HG03064 (cell line): ENCODE results near the gene KASH5.
"Not testable (repeated sequence)": the region's sequence is repeated elsewhere in the genome, so short reads cannot be mapped to it uniquely, and the experiment has no call there.

Source experiments
- ATAC-seq: cut with Tn5 transposase; IDR thresholded peaks from one replicate; pipeline ENCODE4 v1.9.1; 2021; ENCODE audit warnings: low read depth; ENCODE audit not compliant: unreplicated experiment

Gene KASH5

DNA sequence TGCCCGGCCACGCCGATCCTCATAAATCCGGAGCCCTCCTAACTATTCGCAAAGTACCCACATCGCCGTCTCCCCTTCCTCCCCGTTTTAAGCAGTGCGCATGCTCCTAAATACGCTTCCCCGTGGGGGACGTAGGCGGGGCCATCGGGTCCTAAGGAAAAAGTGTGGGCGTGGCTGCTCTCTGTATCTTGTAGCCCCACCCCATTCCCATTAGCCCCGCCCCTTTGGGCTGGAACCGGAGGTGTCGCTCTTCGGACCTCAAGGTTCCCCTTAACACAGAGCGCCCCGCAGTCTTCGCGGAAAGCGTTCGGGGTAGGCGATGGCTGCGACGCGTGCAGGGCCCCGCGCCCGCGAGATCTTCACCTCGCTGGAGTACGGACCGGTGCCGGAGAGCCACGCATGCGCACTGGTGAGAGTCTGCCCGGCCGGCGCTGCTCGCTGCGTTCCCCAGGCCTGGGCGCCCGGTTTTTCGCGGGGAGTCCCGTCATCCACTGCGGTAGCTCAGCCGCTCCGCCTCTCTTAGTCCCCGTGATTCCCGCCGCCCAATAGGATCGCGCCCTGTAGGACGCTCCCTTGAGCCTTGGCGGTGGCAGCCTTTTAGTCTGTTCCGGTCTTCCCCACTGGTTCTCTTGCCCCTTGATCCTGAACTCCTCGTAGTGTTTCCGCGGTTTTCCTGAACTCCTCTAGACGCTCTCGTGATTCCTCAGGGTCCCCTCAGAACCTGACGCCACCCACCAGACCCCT, 65.1 kb downstream of the KASH5 start, which contains the start of gene ALDH16A1:
TSS of gene ALDH16A1 (plus strand) at position 213 of the 744 bp plus-strand sequence. CDS start at position 320, 107 bp downstream.
- ATAC-seq: peak; percentile 81

DNA sequence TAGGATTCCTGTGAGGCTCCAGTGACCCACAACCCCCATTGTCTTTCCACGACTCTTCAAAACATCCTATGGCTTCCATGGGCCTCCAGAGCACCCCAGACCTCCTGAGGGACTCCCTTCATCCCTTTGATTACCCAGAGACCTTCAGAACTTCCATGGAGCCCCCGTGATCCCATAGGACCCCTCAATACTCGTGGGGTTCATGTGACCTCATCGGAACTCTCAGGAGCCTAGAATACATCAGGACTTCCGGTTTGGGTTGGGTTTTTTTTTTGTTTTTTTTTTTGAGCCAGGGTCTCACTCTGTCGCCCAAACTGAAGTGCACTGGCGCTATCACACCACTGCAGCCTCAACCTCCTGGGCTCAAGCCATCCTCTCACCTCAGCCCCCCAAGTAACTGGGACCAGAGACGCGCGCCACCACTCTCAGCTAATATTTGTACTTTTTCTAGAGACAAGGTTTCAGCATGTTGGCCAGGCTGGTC, 65.8 kb downstream of the KASH5 start:
- ATAC-seq: no peak

DNA sequence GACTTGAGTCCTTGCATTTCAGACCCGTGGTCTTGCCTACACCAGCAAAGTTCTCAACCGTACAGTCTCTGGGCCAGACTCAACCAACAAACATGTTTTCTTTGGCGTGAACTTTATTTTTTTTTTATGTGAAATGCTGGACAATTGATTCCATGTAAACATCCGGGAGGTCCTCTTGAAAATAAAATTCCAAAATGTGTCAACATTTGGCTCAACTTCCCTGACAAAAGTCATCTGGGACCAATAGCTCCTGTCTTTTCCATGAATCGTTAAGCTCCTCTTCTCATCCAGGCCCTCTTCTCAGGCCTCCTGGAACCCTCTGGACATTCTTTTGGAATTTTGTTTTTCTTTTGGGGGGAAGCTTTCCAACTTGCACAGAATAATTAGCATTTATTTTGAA, 67.7 kb downstream of the KASH5 start:
- ATAC-seq: no peak

DNA sequence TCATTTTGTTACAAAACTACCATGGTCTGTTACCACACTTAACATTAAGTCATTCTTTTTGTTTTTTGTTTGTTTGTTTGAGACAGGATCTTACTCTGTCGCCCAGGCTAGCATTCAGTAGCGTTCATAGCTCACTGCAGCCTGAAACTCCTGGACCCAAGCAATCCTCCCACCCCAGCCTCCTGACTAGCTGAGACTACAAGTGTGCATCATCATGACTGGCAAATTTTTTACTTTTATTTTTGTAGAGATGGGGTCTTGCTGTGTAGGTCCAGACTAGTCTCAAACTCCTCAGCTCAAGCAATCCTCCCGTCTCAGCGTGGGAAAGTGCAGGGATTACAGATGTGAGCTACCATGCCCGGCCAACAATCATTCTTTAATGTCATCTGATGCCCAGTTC, 68.3 kb downstream of the KASH5 start:
- ATAC-seq: no peak

DNA sequence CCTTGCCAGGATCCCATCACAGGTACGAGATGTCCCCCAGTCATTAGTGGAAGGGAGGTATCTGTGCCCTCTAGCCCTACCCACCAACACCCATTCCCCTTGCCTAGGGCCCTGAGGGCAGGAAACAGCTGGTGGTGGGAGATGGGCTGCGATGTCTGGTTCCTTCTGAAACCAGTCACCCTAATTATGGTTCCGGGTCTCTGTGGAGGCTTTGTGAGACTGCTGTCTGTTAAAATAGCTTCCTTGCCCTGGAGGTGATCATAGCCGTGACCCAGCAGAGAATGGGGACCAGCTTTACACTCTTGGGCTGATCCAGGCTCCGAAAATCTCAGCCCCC, 70.5 kb downstream of the KASH5 start:
- ATAC-seq: no peak

DNA sequence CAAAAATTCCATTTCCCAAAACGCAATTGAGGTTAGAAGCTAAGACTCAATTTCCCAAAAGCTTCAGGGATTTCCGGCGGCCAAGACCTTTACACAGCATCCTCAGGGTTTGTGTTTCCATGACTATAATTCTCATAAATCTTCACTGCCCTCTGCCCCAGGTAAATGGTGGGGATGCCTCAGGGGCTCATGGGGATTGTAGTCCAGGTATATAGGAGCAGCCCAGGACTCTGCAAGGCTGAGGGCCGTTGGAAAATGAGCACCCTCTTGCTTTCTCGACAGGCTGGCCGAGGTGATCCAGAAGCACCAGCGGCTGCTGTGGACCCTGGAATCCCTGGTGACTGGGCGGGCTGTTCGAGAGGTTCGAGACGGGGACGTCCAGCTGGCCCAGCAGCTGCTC, 71.3 kb downstream of the KASH5 start:
- ATAC-seq: no peak

DNA sequence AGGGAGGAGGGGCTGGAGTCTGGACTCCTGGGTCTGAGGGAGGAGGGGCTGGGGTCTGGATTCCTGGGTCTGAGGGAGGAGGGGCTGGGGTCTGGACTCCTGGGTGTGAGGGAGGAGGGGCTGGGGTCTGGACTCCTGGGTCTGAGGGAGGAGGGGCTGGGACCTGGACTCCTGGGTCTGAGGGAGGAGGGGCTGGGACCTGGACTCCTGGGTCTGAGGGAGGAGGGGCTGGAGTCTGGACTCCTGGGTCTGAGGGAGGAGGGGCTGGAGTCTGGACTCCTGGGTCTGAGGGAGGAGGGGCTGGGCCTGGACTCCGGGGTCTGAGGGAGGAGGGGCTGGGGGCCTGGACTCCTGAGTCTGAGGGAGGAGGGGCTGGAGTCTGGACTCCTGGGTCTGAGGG, 73.1 kb downstream of the KASH5 start:
- not testable (repeated sequence) for ATAC-seq

DNA sequence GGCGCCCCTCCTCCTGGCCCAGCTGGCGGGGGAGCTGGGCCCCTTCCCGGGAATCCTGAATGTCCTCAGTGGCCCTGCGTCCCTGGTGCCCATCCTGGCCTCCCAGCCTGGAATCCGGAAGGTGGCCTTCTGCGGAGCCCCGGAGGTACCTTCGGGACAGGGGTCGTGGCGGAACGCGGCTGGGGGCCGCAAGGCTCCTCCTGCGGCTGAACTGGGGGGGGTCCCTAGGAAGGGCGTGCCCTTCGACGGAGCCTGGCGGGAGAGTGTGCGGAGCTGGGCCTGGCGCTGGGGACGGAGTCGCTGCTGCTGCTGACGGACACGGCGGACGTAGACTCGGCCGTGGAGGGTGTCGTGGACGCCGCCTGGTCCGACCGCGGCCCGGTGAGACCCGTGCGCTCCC, 73.6 kb downstream of the KASH5 start:
- no peak for ATAC-seq

DNA sequence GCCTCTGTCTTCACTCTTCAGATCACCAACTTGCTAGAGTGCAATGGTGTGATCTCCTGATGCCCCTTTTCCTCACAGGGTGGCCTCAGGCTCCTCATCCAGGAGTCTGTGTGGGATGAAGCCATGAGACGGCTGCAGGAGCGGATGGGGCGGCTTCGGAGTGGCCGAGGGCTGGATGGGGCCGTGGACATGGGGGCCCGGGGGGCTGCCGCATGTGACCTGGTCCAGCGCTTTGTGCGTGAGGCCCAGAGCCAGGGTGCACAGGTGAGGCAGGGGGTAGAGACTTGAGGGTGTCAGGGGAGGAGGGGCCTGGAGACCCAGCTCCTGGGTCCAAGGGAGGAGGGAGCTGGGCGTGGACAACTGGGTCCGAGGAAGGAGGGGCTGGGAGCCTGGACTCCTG, 74.4 kb downstream of the KASH5 start:
- ATAC-seq: no peak

DNA sequence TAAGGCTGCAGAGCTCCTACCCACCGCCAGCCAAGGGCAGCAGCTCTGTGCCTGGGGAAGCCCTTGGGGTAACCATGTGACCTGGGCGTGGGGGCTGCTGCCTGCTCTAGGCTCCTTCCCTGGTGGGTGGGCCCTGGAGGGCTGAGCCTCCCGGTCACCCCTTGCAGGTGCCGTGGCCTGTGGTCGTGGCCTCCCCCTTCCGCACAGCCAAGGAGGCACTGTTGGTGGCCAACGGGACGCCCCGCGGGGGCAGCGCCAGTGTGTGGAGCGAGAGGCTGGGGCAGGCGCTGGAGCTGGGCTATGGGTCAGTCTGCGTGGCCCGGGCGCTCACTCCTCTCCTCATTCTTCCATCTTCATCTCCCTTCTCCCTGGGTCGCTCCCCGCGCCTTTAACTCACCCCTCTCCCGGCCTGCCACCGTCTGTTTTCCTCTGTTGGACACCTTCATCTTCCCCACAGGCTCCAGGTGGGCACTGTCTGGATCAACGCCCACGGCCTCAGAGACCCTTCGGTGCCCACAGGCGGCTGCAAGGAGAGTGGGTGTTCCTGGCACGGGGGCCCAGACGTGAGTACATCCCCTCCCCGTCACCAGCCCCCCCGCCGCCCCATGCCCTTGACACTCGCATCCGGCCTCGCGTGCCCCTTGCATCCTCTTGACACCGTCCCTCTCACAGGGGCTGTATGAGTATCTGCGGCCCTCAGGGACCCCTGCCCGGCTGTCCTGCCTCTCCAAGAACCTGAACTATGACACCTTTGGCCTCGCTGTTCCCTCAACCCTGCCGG, 76.1 kb downstream of the KASH5 start:
- ATAC-seq: no peak

DNA sequence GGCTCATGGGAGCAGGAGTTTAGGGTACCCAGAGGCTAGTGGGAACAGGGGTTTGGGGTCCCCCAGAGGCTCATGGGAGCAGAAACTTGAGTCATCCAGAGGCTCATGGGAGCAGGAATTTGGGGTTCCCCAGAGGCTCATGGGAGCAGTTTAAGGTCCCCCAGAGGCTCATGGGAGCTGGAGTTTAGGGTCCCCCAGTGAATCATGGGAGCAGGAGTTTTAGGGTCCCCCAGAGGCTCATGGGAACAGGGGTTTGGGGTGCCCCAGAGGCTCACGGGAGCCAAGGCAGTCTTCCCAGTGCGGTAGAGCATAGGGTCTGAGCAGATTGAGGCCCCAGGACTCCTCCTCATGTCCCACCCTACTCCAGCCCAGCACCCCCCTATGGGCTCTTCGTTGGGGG, 77.3 kb downstream of the KASH5 start:
- ATAC-seq: no peak
